GM21717 (cell line): ENCODE results near the gene PCCA.

Experiments used
- ATAC-seq: cut with Tn5 transposase; IDR thresholded peaks from one replicate; pipeline ENCODE4 v1.9.1; 2021; ENCODE audit warnings: mild to moderate bottlenecking, moderate library complexity; ENCODE audit not compliant: unreplicated experiment

PCCA gene

GRCh38 chr13:100395698-100396373, 306.9 kb downstream of the PCCA start:
- ATAC-seq, result no peak

DNA sequence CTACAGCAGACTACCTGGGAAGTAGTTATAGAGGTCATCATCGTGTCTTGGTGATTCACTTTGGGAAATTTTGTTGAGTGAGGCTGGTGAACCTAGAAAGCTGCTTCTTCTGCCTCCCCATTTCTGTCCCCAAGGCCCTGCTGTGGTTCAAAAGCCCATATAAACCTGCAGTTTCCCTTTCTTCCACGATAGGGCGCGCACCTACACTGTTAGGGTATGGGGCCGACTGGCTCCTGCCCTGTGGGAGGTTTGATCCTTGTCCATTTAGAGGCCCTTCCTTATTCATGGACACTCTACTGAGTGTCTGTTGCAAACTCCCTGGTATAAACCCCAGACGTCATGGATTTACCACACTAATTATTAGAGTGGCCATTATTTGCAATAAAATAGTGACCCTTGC, 307.9 kb downstream of the PCCA start:
- ATAC-seq, result no peak

DNA sequence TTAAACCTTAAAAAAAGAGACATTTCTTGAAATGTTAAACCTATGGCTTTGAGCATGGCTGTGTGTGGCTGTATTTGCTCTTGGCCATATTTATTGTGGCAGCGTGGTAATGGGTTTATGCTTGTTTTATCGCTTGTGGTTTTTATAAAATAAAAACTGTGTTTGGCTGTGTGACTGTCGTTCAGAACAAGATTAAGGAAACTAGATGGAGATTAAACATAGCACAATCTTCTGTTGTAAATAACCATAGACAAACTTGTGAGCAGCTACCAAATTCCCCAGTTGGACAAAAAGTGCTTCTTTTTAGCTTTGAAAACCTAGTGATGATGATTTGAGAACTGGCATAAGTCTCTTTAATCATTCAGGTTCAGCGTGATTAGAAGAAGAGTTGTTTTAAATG, 308.7 kb downstream of the PCCA start:
- no peak for ATAC-seq

DNA sequence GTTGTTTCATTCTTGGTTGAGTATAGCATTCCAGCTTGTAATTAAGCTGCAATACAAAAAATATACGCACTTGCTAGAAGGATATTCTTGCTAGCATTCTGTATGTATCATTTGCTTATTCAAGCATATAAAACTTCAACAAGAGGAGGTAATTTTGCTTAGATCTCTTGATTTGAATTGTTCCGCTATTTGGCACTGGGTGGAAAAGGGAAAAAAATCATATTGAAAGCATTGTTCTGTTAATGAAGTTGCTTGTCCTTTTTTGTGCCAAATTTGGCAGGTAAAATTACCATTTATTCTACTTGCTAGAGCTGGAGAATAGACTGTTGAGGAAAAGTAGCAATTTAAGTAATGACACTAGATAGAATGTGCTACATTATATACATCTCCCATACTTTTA, 309.5 kb downstream of the PCCA start:
- ATAC-seq, result no peak

GRCh38 chr13:100399455-100399854, 310.6 kb downstream of the PCCA start:
- ATAC-seq, result no peak

DNA sequence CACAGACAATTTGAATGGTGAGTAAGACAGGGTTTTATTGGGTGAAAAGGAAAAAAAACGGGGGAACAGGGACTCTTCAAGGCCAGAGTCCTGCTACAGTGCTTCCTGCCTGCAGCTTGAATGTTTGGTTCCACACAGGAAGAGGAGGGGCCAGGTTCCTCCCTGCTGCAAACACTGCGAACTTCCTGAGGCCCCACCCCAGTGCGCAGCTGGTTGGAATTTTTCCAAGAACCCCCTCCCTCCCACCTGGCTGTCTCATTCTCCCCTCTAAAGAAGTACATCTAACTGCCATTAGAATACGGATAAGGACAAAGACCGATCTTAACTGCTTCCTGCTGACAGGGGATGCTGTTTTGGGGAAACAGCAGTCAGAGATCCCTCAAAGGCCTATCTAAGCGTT, 314.8 kb downstream of the PCCA start:
- no peak for ATAC-seq

- ATAC-seq, result no peak
Observed at GRCh38 chr13:100409132-100409531, 320.2 kb downstream of the PCCA start.

GRCh38 chr13:100423375-100423774, 334.5 kb downstream of the PCCA start:
- no peak for ATAC-seq

DNA sequence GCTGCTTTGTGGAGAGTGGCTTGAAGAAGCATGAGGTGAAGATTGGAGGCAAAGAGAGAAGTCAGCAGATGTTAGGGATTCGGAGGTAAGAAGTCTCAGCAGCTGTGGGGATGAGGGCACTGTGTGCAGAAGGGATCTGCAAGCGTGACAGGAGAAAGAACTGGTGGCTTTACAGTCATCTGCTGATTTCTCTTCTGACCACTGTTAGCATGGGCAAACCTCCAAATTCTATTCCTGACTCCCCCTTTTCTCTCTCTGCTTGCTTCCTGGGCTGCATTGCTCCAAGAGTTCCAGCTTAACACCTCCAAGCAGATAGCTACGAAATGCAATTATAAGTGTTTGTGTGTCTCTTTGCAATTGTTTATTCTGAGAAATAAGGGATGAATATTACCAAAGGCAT, 340.1 kb downstream of the PCCA start:
- ATAC-seq, result no peak

DNA sequence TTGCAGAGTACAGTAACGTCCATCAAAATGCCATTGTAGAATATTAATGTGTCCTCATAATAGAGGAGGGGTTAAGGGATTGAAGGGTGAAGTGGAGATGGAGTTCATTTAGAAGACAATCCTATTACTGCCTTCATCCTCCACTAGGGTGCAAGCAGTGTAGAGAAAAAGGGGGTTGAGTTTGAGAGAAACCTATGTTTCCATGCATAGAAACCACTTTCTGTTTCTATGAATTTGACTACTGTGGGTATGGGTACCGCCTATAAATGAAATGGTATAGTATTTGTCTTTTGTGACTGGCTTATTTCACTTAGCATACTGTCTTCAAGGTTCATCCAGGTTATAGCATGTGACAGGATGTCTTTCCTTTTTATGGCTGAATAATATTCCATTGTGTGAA, 343.7 kb downstream of the PCCA start:
- no peak for ATAC-seq

DNA sequence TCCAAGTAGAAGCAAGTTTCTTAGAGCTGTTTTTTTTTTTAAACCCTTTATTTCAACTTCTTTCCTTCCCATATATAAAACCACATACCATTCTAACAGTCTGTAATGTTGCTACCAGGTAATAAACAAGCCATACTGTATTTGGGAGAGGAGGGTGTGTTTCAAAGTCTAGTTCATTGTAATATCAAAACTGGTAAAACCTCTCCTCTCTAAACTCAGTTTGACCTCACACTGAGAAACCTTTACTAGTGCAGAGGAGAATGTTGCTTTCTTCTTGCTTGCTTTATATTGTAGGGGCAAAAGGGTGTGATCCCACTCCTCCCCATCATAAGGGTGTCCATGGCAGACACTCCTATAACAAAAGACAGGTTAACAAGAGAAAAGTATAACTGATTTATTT, 344.6 kb downstream of the PCCA start:
- ATAC-seq, result no peak

DNA sequence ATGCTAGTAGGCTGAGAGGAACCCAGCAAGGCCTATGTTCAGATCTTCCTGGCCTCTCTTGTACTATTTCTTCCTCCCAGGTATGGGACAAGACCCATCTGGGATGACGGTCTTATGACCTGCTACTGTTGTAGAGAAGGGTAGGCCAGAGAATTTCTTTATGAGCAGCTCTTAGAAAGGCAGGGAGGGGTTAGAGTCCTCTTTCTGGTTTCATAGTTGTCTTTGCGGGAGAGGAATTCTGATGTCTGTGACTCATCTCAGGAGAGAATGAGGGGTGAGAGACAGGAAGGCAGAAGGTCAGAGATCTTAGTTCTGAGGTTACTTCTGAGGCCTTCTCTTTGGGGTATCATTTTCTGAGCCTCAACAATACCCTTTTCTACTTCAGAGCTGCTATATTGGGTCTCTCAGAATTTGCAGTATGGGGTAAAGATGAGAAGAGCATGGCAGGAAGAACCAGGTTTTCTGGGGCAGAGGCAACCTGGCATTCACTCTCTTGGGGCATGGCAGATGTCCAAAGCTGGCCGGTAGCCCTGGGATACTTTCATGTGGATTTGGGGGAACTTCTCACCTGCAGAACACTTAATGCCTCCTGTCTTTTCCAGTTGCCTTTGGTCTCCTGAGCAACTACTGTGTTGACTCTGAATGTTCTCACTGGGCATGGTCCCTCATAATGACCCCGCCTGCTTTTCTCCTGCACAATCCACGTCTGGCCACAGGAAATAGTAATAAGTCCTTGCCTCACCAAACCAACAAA, 345.3 kb downstream of the PCCA start:
- peak; percentile 95 for ATAC-seq

GRCh38 chr13:100436099-100436498, 347.2 kb downstream of the PCCA start:
- ATAC-seq, result no peak

GRCh38 chr13:100438059-100438788, 349.3 kb downstream of the PCCA start:
- ATAC-seq, result no peak

DNA sequence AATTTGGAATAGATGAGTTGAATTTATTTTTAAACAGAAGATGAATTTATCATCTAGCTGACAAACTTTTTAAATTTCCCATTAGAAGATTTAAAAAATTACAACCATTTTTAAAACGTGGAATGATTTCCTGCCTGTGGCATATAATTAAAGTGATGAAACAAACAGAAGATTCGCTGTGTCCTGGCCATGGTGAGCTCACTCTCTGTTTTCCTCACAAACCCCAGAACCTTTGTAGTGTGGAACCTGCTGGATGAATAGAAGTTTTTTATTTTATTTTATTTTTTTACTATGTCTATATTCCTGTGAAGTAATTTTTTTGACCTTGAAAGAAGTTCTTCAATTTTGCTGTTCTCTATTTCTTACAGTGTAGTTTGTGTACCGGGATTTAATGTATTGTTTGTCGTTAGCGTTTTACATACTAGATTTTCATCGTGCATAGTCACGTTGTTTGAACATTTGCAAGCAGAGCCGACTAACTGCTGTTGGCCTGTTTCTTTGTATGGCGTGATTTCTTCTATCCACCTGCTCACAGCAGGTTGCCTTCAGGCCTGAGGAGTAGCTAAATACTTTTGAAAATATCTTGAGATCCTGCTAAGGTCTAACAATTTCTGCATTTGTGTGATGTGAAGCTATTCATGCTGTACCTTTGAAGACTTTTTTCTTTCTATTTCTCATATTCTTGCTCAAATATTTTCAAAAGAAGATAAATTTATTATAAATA, 350.5 kb downstream of the PCCA start:
- no peak for ATAC-seq

DNA sequence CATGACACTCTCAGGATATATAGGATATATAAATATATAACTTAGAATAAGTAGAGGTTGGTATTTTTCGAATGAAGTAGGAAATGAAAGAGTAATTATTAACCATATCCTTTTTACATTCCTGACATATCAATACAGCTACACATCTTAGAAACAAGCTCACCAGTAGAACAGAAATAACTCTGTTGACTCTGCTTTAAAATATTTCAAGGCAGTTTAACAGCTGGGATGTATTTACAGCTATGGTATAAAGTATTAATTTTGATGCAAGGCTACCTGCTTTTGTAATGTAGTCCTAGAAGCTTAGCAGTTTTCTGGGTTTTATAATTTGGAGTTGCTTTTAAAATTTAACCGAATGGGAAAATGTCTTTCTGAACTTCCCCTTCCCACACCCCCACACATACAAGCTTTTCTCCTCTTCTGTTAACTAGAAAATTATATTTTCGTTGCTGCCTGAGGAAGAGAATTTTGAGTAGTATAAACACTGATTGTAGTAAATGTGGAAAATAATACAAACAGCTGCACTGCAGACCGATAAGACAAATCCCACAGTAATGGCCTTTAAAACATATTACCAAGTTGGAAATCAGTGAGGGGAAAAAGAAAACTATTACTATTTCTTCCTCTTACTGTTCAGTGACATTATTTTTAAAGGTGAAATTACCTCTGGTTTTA, 352.0 kb downstream of the PCCA start:
- ATAC-seq, result no peak

DNA sequence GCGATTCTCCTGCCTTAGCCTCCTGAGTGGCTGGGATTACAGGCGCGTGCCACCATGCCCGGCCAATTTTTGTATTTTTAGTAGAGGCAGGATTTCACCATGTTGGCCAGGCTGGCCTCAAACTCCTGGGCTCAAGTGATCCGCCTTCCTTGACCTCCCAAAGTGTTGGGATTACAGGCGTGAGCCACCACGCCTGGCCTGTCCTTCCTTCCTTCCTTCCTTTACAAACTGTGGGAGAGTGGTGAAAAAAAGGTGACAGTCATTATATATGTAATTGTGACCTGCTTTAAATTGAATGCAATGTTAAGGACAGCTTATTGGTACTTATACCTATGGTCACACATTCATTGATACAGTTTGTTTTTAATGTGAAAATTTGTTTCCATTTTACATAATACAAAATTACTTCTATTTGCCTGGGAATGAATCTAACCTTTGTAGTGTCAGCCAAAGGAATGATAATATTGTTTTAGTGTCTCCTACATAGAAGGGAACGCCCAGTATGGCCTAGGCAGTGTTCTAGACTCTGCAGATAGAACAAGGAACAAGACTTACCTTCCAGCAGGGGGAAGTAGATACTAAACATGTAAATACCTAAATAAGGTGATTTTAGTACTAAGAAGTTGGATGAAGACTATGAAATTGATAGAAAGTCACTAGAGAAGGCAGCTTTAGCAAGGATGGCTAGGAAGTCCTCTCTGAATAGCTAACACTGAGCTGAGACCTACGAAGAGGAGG, 353.4 kb downstream of the PCCA start:
- no peak for ATAC-seq

DNA sequence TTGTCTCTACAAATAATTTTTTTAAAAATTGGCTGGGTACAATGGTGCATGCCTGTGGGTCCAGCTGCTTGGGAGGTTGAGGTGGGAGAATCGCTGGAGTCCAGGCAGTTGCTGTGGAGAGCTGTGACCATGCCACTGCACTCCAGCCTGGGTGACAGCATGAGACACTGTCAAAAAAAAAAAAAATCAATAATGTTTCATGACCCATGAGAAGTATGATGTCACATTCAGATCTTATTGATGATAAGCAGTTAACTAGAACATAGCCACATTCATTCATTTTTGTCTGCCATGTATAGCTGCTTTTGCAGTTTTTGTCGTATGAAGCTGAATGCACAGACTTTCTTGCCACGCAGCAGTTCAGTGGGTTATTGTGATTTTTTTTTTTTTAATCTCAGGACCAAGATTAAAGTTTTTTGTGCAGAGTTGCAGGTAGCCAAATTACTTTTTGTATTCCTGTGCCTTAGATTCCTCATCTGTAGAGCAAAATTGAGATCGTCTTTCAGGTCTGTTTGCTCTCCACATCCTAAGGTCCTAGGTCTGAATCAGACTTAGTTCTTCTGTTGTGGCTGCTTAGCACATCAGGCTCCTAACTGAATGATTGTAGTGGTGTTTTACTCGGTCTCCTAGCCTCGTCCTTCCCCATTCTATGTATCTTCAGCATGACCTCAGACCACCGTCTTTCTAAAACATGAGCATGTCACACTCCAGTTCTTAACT, 354.5 kb downstream of the PCCA start:
- no peak for ATAC-seq

- no peak for ATAC-seq
Observed at GRCh38 chr13:100443998-100444328, 355.1 kb downstream of the PCCA start.

- ATAC-seq, result no peak
Observed at GRCh38 chr13:100447831-100448230, 358.9 kb downstream of the PCCA start.
